GM23248 (cell line): Measurements from ENCODE around the gene OSER1.
"Not testable (repeated sequence)": the region's sequence is repeated elsewhere in the genome, so short reads cannot be mapped to it uniquely, and the experiment has no call there.

ENCODE experiments used
- EZH2 ChIP-seq: fragments of 200-600 bp; sonication (generic); IDR thresholded peaks from 2 replicates; pipeline ENCODE4 v1.6.1; 2018; ENCODE audit warnings: antibody characterized with exemption, mild to moderate bottlenecking; ENCODE audit not compliant: insufficient read depth, poor library complexity, severe bottlenecking
- EZH2phosphoT487 ChIP-seq: fragments of 200-600 bp; sonication (generic); IDR thresholded peaks from 2 replicates; pipeline ENCODE4 v1.6.1; 2018; ENCODE audit warnings: antibody characterized with exemption, moderate library complexity, mild to moderate bottlenecking, low read depth; ENCODE audit not compliant: insufficient read depth

DNA sequence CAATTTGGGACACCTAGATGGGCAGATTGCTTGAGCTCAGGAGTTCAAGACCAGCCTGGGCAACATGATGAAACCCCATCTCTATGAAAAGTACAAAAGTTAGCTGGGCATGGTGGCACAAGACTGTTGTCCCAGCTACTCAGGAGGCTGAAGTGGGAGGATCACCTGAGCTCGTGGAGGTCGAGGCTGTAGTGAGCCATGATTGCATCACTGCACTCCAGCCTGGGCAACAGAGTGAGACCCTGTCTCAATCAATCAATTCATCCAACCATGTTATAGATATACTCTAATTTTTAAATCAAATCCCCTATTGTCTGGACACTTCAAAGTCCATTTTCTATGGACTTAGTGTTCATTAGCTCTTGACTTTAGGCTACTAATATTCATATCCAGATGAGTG, 26.3 kb upstream of the OSER1 start:
- TF ChIP-seq EZH2, EZH2phosphoT487: not testable (repeated sequence)
